ENCODE data around the gene ZFP64.
"Not testable (repeated sequence)": the region's sequence is repeated elsewhere in the genome, so short reads cannot be mapped to it uniquely, and the experiment has no call there.

The ZFP64 gene

GRCh38 chr20:52139986-52140385 lies 51.6 kb downstream of the ZFP64 start:
- Histone ChIP-seq H3K27ac (ENCODE audit: low read length) (no peak overlapping the region), H2AFZ (ENCODE audit: low read depth, low read length) (no peak overlapping the region), H3K4me3 (ENCODE audit: low read length) (no peak overlapping the region), H3K36me3 (replicated peaks; ENCODE audit: low read depth, low read length) (no peaks in the 10 kb centered on the region), H3K27me3 (ENCODE audit: low read depth, low read length) (no peaks in the 10 kb centered on the region), H3K9me3 (ENCODE audit: insufficient read depth, low read length) (no peaks in the 10 kb centered on the region), H3K79me2 (ENCODE audit: low read length) (no peaks in the 10 kb centered on the region), H3K4me1 (ENCODE audit: low read length) (no peaks in the 10 kb centered on the region), H4K20me1 (ENCODE audit: insufficient read depth, low read length) (no peaks in the 10 kb centered on the region), H3K9ac (ENCODE audit: low read length) (no peak overlapping the region), H3K4me2 (ENCODE audit: low read length) (no peak overlapping the region)
- TF ChIP-seq CTCF (IDR thresholded peaks at IDR 0.05; ENCODE audit: low read depth, low read length) (no peak), EZH2phosphoT487 (IDR thresholded peaks at IDR 0.05; ENCODE audit: low read depth) (no peak)

GRCh38 chr20:52137850-52138249 lies 53.7 kb downstream of the ZFP64 start:
- Histone ChIP-seq H3K4me1 (ENCODE audit: low read length) (no peaks in the 10 kb centered on the region), H3K27me3 (ENCODE audit: low read depth, low read length) (no peaks in the 10 kb centered on the region), H4K20me1 (ENCODE audit: insufficient read depth, low read length) (no peaks in the 10 kb centered on the region), H2AFZ (ENCODE audit: low read depth, low read length) (no peak overlapping the region), H3K9me3 (ENCODE audit: insufficient read depth, low read length) (no peaks in the 10 kb centered on the region), H3K79me2 (ENCODE audit: low read length) (no peaks in the 10 kb centered on the region), H3K36me3 (replicated peaks; ENCODE audit: low read depth, low read length) (no peaks in the 10 kb centered on the region), H3K4me3 (ENCODE audit: low read length) (no peak overlapping the region), H3K4me2 (ENCODE audit: low read length) (no peak overlapping the region), H3K9ac (ENCODE audit: low read length) (no peak overlapping the region), H3K27ac (ENCODE audit: low read length) (no peak overlapping the region)
- no peak for TF ChIP-seq EZH2phosphoT487 (IDR thresholded peaks at IDR 0.05; ENCODE audit: low read depth)
- no peak for TF ChIP-seq CTCF (IDR thresholded peaks at IDR 0.05; ENCODE audit: low read depth, low read length)

GRCh38 chr20:52133714-52134113 lies 57.9 kb downstream of the ZFP64 start:
- H3K4me1 ChIP-seq (ENCODE audit: low read length); H3K27me3 ChIP-seq (ENCODE audit: low read depth, low read length); H3K4me3 ChIP-seq (ENCODE audit: low read length); H3K4me2 ChIP-seq (ENCODE audit: low read length); H3K9ac ChIP-seq (ENCODE audit: low read length); H3K79me2 ChIP-seq (ENCODE audit: low read length); H3K9me3 ChIP-seq (ENCODE audit: insufficient read depth, low read length); H4K20me1 ChIP-seq (ENCODE audit: insufficient read depth, low read length); H2AFZ ChIP-seq (ENCODE audit: low read depth, low read length); H3K27ac ChIP-seq (ENCODE audit: low read length); H3K36me3 ChIP-seq (replicated peaks; ENCODE audit: low read depth, low read length): not testable (repeated sequence)

- H3K36me3 ChIP-seq (replicated peaks; ENCODE audit: low read depth, low read length), result no peaks in the 10 kb centered on the region
- H3K27me3 ChIP-seq (ENCODE audit: low read depth, low read length), result no peaks in the 10 kb centered on the region
- no peaks in the 10 kb centered on the region for H4K20me1 ChIP-seq (ENCODE audit: insufficient read depth, low read length)
- H3K79me2 ChIP-seq (ENCODE audit: low read length), result no peaks in the 10 kb centered on the region
- H2AFZ ChIP-seq (ENCODE audit: low read depth, low read length), result no peak overlapping the region
- H3K4me2 ChIP-seq (ENCODE audit: low read length), result no peak overlapping the region
- no peak overlapping the region for H3K4me3 ChIP-seq (ENCODE audit: low read length)
- no peak overlapping the region for H3K9ac ChIP-seq (ENCODE audit: low read length)
- no peak overlapping the region for H3K27ac ChIP-seq (ENCODE audit: low read length)
- no peak for TF ChIP-seq CTCF (IDR thresholded peaks at IDR 0.05; ENCODE audit: low read depth, low read length)
- no peak for TF ChIP-seq EZH2phosphoT487 (IDR thresholded peaks at IDR 0.05; ENCODE audit: low read depth)
- H3K9me3 ChIP-seq (ENCODE audit: insufficient read depth, low read length), result no peaks in the 10 kb centered on the region
- H3K4me1 ChIP-seq (ENCODE audit: low read length), result peaks cover 4% of the 10 kb centered on the region
Observed at GRCh38 chr20:52132337-52132736, 59.2 kb downstream of the ZFP64 start.
